ENCODE data around the gene UBE2QL1.

UBE2QL1 gene

DNA sequence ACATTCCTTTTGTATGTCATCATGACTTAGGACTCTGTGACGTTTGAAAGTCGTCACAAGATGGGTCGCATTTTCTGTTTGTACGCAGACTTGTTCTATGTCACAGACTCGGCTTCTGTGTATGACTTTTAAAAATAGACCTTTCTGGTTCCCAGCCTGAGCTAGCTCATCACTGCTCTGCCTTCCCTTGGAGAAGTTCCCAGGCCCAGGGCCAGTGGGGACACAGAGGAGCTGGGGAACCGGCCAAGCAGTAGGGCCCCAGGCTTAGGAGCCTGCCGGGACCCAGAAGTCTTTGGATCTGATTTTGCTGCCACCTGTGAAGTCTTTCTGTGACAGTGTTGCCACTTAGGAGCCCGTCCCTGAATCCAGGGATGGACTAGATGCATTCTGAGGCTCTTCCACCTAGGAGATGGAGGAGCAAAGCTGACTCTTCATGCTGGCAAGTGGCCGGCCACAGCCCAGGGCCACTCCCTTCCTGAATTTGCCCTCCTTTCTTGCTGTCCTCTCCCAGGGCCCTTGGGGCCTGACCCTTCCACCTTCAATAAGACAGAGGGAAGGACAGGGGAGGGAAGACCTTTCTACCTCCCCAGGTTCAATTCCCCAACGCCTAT is 18.1 kb upstream of the UBE2QL1 start:
- DNase-seq (ENCODE audit: low spot score), result no peak

DNA sequence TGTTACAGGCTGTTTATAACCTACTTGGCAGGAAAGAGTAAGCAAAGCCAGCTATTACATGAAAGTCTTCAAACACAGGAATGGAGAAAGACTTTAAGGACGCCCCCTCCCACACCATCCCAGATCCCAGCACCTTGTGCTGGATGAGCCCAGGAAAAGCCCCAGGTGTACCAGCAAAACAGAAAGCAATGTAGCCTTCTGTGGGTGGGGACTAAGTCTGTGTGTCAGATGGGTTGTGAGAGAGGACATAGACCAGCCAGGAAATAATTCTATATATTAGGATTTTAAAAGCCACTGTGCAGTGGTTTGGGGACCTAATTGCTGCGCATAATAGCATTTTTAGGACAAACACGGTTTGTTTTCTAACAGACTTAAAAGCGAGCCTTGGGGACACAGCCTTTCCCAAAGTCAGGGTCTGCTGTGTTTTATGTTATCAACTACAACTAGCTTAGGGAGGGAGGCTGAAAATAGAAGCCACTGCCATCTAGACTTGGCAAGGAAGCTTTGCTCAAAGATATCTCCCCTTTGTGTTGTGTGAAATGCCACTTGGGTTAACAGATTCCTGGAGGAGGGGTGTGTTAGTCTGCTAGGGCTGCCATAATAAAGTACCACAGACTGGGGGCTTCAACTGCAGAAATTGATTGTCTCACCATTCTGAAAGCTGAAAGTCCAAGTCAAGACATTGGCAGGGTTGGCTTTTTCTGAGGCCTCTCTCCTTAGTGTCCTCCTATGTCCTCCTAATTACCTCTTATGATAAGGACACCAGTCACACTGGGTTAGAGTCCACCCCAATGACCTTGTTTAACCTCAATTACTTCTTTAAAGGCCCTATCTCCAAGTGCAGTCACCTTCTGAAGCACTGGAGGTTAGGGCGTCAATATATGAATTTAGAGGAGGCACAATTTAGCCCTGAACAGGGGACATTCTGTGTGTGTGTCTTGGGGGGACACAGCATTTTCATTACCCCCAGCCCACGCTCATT is 17.2 kb upstream of the UBE2QL1 start:
- DNase-seq (ENCODE audit: low spot score), result no peak

GRCh38 chr5:6432206-6432605 is 16.5 kb upstream of the UBE2QL1 start:
- DNase-seq (ENCODE audit: low spot score), result no peak

- no peak for DNase-seq (ENCODE audit: low spot score)
Measured at GRCh38 chr5:6434731-6435130, 13.9 kb upstream of the UBE2QL1 start.

GRCh38 chr5:6435356-6435755 is 13.3 kb upstream of the UBE2QL1 start:
- no peak for DNase-seq (ENCODE audit: low spot score)

DNA sequence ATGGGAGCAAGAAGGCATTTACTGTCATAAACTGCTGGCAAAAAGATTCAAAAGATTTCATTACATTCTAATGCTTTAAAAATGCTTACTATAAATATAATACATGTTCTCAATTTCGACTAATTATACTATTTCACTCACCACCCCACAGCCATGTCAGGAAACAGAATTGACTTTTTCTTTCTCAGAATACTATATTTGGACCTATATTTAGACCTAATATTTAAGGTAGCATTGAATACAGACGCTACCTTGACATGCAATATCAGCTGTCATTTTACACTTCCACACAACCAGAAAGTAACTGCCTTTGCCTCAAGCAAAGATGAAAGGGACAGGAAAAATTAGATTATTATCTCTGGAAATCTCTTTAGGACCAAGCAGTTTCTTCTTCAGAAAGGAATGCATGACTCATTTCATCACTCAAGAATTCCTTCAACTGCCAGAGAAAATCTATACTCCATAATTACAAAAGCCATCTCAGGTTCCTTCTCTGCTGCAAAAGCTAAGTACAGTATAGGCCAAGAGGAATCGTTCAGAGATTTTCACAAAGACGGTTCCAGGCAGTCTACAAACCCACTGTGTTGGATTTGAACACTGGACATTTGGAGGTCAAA is 11.8 kb upstream of the UBE2QL1 start:
- DNase-seq (ENCODE audit: low spot score), result no peak

DNA sequence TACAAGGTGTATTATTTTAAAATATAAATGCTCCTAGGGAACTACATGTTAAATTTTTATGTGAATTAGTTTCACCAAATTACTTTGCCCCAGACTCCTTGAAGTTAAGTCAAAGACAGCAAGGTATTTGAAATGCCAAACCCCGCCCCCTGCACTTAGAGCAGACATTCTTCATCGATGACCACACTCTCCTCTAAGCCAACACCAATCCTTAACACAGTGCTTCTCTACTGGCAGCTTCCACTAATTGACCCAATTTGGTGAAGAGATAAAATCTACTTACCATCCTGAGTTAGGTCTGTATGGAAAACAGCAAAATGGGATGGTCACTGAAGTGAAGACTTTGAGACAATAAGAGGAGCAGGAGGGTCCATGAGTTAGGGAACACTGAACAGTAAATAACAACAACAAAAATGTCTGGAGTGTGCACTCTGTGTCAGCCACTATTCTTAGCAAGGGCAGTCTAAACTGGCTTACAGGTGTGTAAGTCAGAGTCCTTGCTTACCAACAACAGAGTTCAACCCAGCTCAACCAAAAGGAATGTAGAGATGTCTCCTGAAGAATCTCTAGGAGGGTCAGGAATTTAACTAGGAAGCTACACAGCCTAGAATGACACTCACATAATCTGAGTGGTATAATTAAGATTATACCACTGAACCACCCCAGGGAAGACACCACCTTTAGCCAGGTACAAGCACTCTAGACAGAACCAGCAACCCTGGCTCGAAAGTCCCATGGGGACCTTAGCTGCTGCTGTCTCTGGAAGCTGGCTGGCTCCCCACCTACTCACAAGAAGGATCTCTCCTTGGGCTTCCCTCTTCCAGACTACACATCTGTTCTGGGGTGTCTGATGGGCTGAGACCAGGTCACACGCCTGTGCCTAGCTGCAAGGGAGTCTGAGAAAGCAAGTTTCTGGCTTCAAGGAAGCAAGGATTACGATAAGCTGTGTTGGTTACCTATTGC is 8.8 kb upstream of the UBE2QL1 start:
- no peak for DNase-seq (ENCODE audit: low spot score)

DNA sequence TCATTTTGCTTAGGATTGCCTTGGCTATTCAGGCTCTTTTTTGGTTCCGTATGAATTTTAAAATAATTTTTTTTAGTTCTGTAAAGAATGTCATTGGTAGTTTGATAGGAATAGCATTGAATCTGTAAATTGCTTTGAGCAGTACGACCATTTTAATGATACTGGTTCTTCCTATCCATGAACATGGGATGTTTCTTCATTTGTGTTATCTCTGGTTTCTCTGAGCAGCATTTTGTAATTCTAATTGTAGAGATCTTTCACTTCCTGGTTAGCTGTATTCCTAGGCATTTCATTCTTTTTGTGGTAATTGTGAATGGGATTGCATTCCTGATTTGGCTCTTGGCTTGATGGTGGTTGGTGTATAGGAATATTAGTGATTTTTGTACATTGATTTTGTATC is 6.3 kb upstream of the UBE2QL1 start:
- DNase-seq (ENCODE audit: low spot score), result no peak

DNA sequence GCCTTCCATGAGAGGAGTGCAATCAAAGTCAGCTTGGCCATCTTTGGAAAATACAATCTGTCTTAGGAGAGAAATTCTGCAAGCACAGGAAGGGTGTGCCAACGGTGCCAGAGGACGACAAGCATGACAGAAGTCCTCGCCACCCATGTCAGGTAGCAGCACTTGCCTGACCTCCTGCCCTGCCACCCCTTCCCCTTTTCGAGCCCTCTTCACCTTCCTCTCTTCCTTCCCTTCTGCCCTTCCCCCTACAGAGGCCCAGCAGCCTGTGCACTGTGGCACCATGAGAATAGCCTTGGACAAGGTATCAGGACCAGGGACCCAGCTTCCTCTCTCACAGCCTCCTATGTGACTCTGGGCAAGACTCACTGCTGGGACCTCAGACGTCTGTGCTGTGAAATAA is 5.3 kb upstream of the UBE2QL1 start:
- no peak for DNase-seq (ENCODE audit: low spot score)

DNA sequence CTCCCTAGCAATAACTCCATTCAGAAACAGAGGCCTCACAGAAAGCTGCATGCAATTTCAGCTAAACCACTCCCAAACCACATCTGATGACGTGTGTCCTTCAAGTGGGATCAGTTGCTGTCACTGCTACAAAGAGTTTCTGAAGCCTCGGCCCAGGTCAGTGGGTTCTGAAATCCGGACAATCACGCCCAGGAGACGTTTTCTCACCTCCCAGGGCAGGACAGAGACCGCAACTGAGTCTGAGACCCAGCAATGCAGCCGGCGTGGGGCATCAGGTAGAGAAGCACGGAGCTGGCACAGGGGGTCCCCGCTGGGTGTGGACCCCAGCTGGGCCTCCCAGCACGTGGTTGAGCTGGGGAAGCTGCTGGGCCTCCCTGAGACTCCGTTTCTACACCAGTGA is 2.6 kb upstream of the UBE2QL1 start:
- no peak for DNase-seq (ENCODE audit: low spot score)

DNA sequence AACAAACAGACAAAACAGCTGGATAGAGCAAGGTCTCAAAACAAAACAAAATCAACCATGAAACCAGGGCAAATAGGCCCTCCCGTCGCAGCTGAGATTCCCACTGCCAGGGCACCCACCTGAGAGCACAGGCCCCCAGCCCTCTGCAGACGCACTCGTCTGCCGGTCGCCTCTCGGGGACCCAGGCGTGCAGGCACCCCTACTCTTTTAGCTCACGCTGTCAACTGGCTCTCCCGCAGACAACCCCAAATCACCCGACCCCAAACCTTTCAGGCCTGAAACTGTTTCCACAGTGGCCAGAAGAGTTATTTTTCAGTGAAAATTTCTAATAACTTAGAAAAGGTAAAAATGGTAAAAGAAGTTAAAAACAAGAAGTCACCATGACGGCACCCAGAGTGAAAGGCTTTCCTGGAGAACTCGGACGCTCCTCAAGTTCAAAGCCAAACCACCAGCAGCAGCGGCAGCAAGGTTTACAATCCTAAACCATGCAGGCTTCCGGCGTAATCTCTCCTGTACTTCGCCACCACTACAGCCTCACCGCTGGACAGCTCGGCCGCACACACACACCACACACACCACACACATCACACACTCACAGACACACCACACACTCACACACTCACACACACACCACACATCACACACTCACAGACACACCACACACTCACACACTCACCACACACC is 1.9 kb upstream of the UBE2QL1 start:
- DNase-seq (ENCODE audit: low spot score), result no peak

GRCh38 chr5:6447384-6448140 is 1.1 kb upstream of the UBE2QL1 start:
- no peak for DNase-seq (ENCODE audit: low spot score)

DNA sequence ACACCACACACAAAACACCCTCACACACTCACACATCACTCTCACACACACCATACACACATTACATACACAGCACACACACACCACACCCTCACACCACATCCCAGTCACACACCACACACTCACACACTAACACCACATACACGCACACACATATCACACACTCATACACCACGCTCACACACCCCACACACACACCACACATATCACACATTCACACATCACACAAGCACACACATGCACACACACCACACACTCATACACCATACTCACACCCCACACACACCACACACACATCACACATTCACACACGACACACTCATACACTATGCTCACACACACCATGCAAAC is 543 bp upstream of the UBE2QL1 start:
- no peak for DNase-seq (ENCODE audit: low spot score)

DNA sequence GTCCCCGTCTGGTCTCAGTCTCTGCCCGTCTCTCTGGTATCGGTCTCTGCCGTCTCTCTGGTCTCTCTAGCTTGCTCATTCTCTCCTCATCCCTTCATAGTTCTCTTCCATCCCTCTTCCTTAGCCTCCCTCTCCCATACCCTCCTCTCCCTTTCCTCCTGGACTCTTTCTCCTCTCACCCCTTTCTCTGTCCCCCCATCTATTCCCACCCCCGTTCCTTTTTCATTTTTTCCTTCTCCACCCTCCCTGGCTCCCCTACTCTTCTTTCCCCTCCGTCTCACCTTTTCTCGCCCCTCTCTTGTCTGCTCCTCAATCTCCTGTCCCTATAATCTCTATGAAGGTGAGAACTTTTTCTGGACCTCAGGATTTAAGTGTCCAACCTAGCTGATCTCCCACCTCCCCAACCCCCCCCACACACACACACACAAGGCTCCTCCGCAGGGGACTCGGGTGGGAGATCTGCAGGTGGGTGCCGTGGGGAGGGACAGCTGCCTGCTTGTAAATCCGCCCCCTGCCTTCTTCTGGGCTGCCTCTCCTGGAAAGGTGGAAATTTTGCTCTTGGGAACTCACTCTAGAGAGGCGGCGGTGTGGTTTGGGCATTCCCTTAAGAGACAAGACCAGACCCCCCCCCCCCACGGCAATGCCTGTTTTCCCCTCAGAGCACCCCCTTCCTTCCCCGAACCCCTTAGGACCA is 953 bp downstream of the UBE2QL1 start:
- DNase-seq (ENCODE audit: low spot score), result no peak

DNA sequence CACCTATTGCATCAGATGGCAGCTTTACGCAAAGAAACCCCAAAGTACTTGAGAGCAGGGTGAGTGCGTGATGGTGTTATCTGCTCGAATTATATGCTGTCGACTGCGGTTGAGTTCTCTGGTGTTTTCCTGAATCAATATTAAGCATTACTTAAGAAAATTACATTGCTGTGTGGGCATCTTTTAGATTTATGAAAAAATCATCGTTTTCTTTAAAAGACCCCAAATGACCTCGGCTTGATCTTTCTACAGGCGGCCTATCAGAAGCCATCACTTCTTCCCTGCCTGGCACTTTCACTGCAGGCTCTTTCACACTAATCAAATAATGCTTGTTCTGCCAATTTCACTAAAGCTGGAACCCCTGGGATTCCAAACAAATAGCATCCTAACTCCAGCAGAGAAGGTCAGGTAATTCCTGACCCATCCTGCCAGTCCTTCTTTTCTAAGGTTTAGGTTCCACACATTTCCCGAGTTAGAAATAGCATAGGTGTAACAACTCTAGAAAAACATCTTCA is 1.7 kb downstream of the UBE2QL1 start:
- no peak for DNase-seq (ENCODE audit: low spot score)

- DNase-seq (ENCODE audit: low spot score), result no peak
Measured at GRCh38 chr5:6452622-6453504, 4.2 kb downstream of the UBE2QL1 start.

DNA sequence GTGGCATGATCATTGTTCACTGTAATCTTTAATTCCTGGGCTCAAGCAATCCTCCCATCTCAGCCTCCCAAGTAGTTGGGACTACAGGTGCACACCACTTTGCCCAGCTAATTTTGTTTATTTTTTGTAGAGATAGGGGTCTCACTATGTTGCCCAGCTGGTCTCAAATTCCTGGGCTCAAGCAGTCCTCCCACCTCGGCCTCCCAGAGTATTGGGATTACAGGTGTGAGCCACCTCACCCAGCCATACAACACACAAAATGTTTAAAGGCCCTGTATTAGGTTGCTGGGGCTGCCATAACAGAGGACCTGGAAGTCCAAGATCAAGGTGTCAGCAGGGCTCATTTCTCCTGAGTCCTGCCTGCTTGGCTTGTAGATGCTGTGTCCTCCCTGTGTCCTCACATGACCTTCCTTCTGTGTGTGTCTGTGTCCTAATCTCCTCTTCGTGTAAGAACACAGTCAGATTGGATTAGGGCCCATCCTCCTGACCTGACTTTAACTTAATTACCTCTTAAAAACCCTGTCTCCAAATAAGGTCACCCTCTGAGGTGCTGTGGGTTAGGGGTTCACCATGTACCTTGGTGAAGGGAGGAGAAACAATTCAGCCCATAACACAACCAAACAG is 5.4 kb downstream of the UBE2QL1 start:
- no peak for DNase-seq (ENCODE audit: low spot score)

DNA sequence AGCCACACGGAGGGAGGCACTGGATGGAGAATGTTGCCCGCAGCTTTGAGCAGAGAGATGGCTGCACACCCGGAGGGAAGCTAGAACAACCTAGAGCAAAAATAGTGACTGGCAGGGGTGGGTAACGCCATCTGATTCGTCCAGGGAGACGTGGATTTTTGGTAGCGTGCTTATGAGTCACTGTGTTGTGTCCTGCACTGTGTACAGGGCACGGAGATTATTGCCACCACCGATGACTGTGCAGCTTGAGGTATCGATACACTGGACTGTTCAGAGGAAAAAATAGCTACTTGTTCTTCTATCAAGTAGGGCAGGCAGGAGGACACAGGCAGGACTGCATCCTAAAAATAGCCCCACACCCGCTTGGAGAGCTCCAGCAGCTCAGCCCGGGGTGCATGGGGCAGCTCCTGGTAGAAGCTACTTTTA is 6.0 kb downstream of the UBE2QL1 start:
- no peak for DNase-seq (ENCODE audit: low spot score)

Data from AG20443 (cell line).